Heart right ventricle (tissue), 16 donors: ENCODE data around the gene HRC. TPM values are rescaled to one million over a fixed set of nuclear protein-coding genes. Genes with fewer than 3 reads are reported as not detected.

Source experiments
- ATAC-seq, 8 donors: fragments of 200-7000 bp; cut with Tn5 transposase; one replicate each; pipeline ENCODE4 v1.9.1; 2020; ENCODE audit warnings: mild to moderate bottlenecking in 8 of 8, moderate library complexity in 8 of 8, moderate number of reproducible peaks in 1 of 8
- DNase-seq, 2 donors: peaks; one replicate each; pipeline ENCODE4 v3.0.0-alpha.2; 2020
- H3K27ac ChIP-seq, 10 donors: fragments of 200-600 bp; sonication (generic) in 2 of 10; one replicate each; pipeline versions ENCODE4 v1.5.0 to v1.8.0; 2020 to 2022; ENCODE audit warnings: mild to moderate bottlenecking in 3 of 10
- H3K27me3 ChIP-seq, 7 donors: fragments of 200-600 bp; one replicate each; pipeline ENCODE4 v1.8.0; 2021 to 2022; ENCODE audit warnings: mild to moderate bottlenecking in 2 of 7
- H3K36me3 ChIP-seq, 9 donors: fragments of 200-600 bp; sonication (generic) in 1 of 9; one replicate each; pipeline versions ENCODE4 v1.5.0 to v1.8.0; 2020 to 2022; ENCODE audit warnings: mild to moderate bottlenecking in 2 of 9
- H3K4me1 ChIP-seq, 9 donors: fragments of 200-600 bp; sonication (generic) in 1 of 9; one replicate each; pipeline versions ENCODE4 v1.5.0 to v1.8.0; 2020 to 2022; ENCODE audit warnings: mild to moderate bottlenecking in 4 of 9
- H3K4me3 ChIP-seq, 10 donors: fragments of 200-600 bp; sonication (generic) in 2 of 10; one replicate each; pipeline versions ENCODE4 v1.5.0 to v1.8.0; 2020 to 2022; ENCODE audit warnings: mild to moderate bottlenecking in 7 of 10, moderate library complexity in 2 of 10
- H3K9me3 ChIP-seq, 11 donors: fragments of 200-600 bp in 10 of 11; sonication (generic) in 2 of 11; one replicate each; pipeline versions ENCODE4 v1.5.0 to v1.8.0; 2013 to 2022; ENCODE audit warnings: mild to moderate bottlenecking in 2 of 11, control low read depth in 1 of 11, moderate library complexity in 1 of 11
- WGBS, 2 donors: extraction: QIAGEN DNeasy Blood & Tissue Kit; methylation state at CpG; one replicate each; pipeline ENCODE4 v1.1.7; 2013; ENCODE audit warnings: inconsistent platforms in 1 of 2; 5-methylcytosine and 5-hydroxymethylcytosine counted together
- intact Hi-C, 10 donors: fragments of 100-400 bp; cut with DNase I; formaldehyde crosslinking; loops; one replicate each; pipeline versions ENCODE4 v1.11.1 to v1.14.2; 2022
- polyA plus RNA-seq, 2 donors: library from polyadenylated mRNA; stranded (reverse); fragments of 200-250 nt; gene quantifications; one replicate each; pipeline ENCODE4 v1.2.3, GENCODE V29; 2013
- total RNA-seq, 10 donors: library from RNA; stranded (reverse); fragmentation: NEBNext Ultra II Directional in 3 of 10; extraction: Animal tissue kit (Norgen Biotek cat#: 25700) in 3 of 10; gene quantifications; one replicate each; pipeline versions ENCODE4 v1.2.1 to v1.2.4, GENCODE V29; 2021 to 2023
- TF ChIP-seq, protein P1 (sequence below), 9 donors: fragments of 200-600 bp; sonication (generic) in 2 of 9; IDR thresholded peaks; one replicate each; pipeline versions ENCODE4 v1.5.0 to v1.8.0; 2021 to 2022; ENCODE audit warnings: antibody characterized with exemption in 9 of 9, mild to moderate bottlenecking in 5 of 9, moderate library complexity in 1 of 9
- donor health status: Arrhythmogenic right ventricular cardiomyopathy.
- donor health status: ischemic (EF 13 %, LVEDD 7.1; RV severe dilation, severe dysfunction).
- donor health status: healthy with polysubstance abuse.
- donor health status: DM: no; HTN: yes; CAD: no.
- donor health status: DM: no; HTN: no; CAD: no.
- donor health status: ischemic (EF 25% LVEDD 6.9; RV normal size, moderate dysfunction).
- donor health status: ischemic (EF 25% LVEDD 5.7; RV mildly dilated, moderate dysfunction).
- donor health status: healthy.
- donor health status: DM: yes; HTN: yes; CAD: no.
- donor health status: Ischemic cardiomyopathy.
- donor health status: ischemic (EF 35%, LVEDD 5.7; RV mildly dilated, moderate dysfunction).
- donor health status: nonischemic (EF 11% LVEDD 7.7; RV severe dilation, severe dysfunction).
- donor health status: DM: yes; HTN: yes; CAD: no.
- donor health status: PGD.
- donor health status: ischemic (EF 29% LVEDD 5.4; RV normal size, mild dysfunction).
- donor health status: nonischemic (EF 23%, LVEDD 6.1; RV moderate dilation, normal function).

The HRC gene
- total and polyA plus RNA-seq, 12 donors: 331 to 1,557 (median 1,008) TPM

DNA sequence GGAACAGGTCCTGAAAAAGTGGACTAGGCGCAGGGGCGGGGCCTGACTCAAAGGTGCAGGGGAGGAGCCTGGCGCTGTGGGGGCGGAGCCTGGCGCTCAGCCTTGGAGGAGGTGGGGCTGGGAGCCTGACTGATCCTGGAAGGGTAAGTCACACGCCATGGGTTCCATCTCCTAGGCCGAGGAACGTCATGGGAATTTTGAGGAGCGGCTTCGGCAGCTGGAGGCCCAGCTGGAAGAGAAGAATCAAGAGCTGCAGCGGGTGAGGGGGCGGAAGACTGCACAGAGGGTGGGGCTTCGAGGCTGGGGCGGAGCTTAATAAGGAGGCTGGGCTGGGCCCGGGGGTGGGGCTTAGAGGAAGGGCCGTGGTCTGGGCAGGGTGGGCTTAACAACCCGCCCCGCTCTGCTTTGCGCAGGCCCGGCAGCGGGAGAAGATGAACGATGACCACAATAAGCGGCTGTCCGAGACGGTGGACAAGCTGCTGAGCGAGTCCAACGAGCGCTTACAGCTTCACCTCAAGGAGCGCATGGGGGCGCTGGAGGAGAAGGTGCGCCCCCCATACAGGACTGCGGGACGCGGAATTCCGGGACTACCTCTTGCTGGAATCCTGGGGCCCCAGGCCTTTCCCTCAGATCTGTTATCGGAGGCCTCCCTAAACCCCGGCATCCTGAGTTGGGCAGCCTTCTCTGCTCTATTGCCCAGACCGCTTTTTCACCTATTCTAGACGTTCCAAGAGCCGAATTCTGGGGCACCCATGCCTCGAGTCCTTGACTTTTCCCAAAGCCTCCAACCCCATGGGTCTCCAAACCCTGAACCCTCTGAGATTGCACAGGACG, 21.4 kb downstream of the HRC start:
- peak overlapping the region in 2 of 10 donors; percentile 10 to 28 for H3K27ac ChIP-seq
- TF ChIP-seq, protein P1, sequence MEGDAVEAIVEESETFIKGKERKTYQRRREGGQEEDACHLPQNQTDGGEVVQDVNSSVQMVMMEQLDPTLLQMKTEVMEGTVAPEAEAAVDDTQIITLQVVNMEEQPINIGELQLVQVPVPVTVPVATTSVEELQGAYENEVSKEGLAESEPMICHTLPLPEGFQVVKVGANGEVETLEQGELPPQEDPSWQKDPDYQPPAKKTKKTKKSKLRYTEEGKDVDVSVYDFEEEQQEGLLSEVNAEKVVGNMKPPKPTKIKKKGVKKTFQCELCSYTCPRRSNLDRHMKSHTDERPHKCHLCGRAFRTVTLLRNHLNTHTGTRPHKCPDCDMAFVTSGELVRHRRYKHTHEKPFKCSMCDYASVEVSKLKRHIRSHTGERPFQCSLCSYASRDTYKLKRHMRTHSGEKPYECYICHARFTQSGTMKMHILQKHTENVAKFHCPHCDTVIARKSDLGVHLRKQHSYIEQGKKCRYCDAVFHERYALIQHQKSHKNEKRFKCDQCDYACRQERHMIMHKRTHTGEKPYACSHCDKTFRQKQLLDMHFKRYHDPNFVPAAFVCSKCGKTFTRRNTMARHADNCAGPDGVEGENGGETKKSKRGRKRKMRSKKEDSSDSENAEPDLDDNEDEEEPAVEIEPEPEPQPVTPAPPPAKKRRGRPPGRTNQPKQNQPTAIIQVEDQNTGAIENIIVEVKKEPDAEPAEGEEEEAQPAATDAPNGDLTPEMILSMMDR (IDR thresholded peaks at IDR 0.05): peak in 2 of 9 donors; percentile 21 to 25
- ATAC-seq: peak; percentile 58 to 76 (median 70)
- peaks cover 0 to 29% (median 17%) of the 10 kb centered on the region in 9 donors for H3K4me1 ChIP-seq
- H3K9me3 ChIP-seq: no peaks in the 10 kb centered on the region
- peak; percentile 69 to 76 for DNase-seq
- intact Hi-C loops: no loop called here
- 22 to 38% methylated on average over 40 to 42 of the region's 42 CpGs for WGBS, 2 donors
- peaks cover 0 to 19% (median 0%) of the 10 kb centered on the region in 7 donors for H3K27me3 ChIP-seq
- H3K36me3 ChIP-seq: no peaks in the 10 kb centered on the region
- H3K4me3 ChIP-seq: peak overlapping the region in 9 of 10 donors; percentile 2 to 43 (median 37)

DNA sequence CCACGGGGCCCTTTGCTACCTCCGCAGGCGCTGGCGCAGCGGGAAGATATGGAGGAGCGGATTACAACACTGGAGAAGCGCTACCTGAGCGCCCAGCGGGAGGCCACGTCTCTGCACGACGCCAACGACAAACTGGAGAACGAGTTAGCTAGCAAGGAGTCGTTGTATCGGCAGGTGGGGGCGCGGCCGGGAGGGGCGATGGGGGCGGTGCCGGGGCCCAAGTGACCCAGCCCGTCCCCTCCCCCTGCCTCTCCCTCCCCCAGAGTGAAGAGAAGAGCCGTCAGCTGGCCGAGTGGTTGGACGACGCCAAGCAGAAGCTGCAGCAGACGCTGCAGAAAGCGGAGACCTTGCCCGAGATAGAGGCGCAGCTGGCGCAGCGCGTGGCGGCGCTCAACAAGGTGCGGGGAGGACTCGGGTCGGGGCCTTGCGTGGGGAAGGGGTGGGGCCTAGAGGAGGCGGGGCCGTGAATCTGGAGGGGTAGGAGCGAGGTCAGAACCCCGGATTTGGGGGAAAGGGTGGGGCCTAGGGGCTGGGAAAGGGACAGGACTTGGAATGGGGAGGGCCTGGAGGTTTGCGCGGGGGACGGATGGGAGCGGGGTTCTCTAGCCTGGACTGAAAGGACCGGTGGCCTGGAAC, 22.1 kb downstream of the HRC start:
- Histone ChIP-seq H3K4me1 (peaks cover 0 to 35% (median 24%) of the 10 kb centered on the region in 9 donors), H3K9me3 (no peaks in the 10 kb centered on the region), H3K27ac (peak overlapping the region in 2 of 10 donors; percentile 10 to 28), H3K36me3 (no peaks in the 10 kb centered on the region), H3K27me3 (peaks cover 0 to 19% (median 0%) of the 10 kb centered on the region in 7 donors), H3K4me3 (peak overlapping the region in 9 of 10 donors; percentile 2 to 43 (median 37))
- peak in 1 of 2 donors; percentile 57 for DNase-seq
- TF ChIP-seq, protein P1 (IDR thresholded peaks at IDR 0.05): no peak
- ATAC-seq: peak in 6 of 8 donors; percentile 1 to 19 (median 12)
- intact Hi-C loops: no loop called here
- 9 to 23% methylated on average over 49 of the region's 49 CpGs for WGBS, 2 donors

DNA sequence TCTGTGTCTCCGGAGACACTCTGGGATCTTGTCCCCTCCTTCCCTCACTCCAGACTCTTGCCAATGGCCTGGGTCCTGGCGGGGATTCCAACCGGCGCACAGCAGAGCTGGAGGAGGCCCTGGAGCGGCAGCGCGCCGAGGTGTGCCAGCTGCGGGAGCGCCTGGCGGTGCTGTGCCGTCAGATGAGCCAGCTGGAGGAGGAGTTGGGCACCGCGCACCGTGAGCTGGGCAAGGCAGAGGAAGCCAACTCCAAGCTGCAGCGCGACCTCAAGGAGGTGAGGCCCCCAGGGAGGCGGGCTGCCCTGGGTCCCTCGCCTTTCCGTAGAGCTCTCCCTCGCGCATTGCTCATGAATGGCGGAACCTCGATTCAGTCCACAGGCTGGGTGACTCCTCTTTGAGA, 24.9 kb downstream of the HRC start:
- Histone ChIP-seq H3K27me3 (peaks cover 0 to 19% (median 0%) of the 10 kb centered on the region in 7 donors), H3K4me1 (peaks cover 0 to 33% (median 25%) of the 10 kb centered on the region in 9 donors), H3K36me3 (no peaks in the 10 kb centered on the region), H3K4me3 (no peak overlapping the region), H3K9me3 (no peaks in the 10 kb centered on the region), H3K27ac (no peak overlapping the region)
- ATAC-seq (no peak), DNase-seq (no peak)
- intact Hi-C loops: no loop called here
- TF ChIP-seq, protein P1 (IDR thresholded peaks at IDR 0.05): no peak
- WGBS, 2 donors: 94 to 95% methylated on average over 24 of the region's 24 CpGs

DNA sequence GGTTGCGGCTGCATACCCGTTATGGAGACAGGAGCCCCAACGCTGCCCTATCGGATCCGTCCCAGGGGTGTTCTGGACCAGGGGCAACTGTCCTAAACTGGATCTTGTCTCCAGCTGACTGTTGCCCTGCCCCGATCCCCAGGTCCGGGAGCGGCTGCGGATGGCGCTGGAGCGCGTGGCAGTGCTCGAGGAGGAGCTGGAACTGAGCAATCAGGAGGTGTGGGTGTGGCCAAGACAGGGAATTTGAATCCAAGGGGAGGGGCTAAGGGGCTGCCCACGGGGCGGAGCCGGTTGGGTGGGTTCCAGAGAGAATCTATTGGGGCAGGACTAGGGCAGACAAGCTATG, 26.0 kb downstream of the HRC start:
- DNase-seq (no peak), ATAC-seq (no peak)
- no peaks in the 10 kb centered on the region for H3K9me3 ChIP-seq
- H3K27ac ChIP-seq: no peak overlapping the region
- no peaks in the 10 kb centered on the region for H3K36me3 ChIP-seq
- WGBS, 2 donors: 55 to 56% methylated on average over 16 of the region's 16 CpGs
- intact Hi-C loops: no loop called here
- no peak overlapping the region for H3K4me3 ChIP-seq
- peaks cover 0 to 31% (median 19%) of the 10 kb centered on the region in 9 donors for H3K4me1 ChIP-seq
- TF ChIP-seq, protein P1 (IDR thresholded peaks at IDR 0.05): no peak
- H3K27me3 ChIP-seq: peaks cover 0 to 8% (median 0%) of the 10 kb centered on the region in 7 donors
